ENCODE results near the gene GMDS.

The GMDS gene

GRCh38 chr6:1884313-1884712 is 361.1 kb downstream of the GMDS start:
- DNase-seq, result no peak

- DNase-seq, result no peak
Measured at GRCh38 chr6:1878330-1878729, 367.1 kb downstream of the GMDS start.

- DNase-seq, result peak; percentile 55
Measured at GRCh38 chr6:1873781-1874180, 371.6 kb downstream of the GMDS start.

GRCh38 chr6:1872649-1873131 is 372.7 kb downstream of the GMDS start:
- no peak for DNase-seq

GRCh38 chr6:1871724-1872315 is 373.6 kb downstream of the GMDS start:
- no peak for DNase-seq

GRCh38 chr6:1870932-1871331 is 374.5 kb downstream of the GMDS start:
- DNase-seq, result no peak

- no peak for DNase-seq
Measured at GRCh38 chr6:1870251-1870650, 375.2 kb downstream of the GMDS start.

- DNase-seq, result no peak
Measured at GRCh38 chr6:1869769-1870168, 375.6 kb downstream of the GMDS start.

GRCh38 chr6:1869308-1869707 is 376.1 kb downstream of the GMDS start:
- DNase-seq, result no peak

- DNase-seq, result no peak
Measured at GRCh38 chr6:1868561-1869261, 376.7 kb downstream of the GMDS start.

GRCh38 chr6:1867197-1867596 is 378.2 kb downstream of the GMDS start:
- DNase-seq, result no peak

GRCh38 chr6:1865585-1865984 is 379.8 kb downstream of the GMDS start:
- no peak for DNase-seq

- peak; percentile 15 for DNase-seq
Measured at GRCh38 chr6:1864496-1864895, 380.9 kb downstream of the GMDS start.

GRCh38 chr6:1862411-1862810 is 383.0 kb downstream of the GMDS start:
- no peak for DNase-seq

GRCh38 chr6:1860756-1861348 is 384.6 kb downstream of the GMDS start:
- DNase-seq, result no peak

GRCh38 chr6:1858859-1859258 is 386.5 kb downstream of the GMDS start:
- DNase-seq, result no peak

GRCh38 chr6:1858196-1858595 is 387.2 kb downstream of the GMDS start:
- DNase-seq, result no peak

GRCh38 chr6:1856381-1856780 is 389.0 kb downstream of the GMDS start:
- DNase-seq, result peak; percentile 71

- no peak for DNase-seq
Measured at GRCh38 chr6:1855890-1856289, 389.5 kb downstream of the GMDS start.

GRCh38 chr6:1854296-1854695 is 391.1 kb downstream of the GMDS start:
- no peak for DNase-seq

- DNase-seq, result no peak
Measured at GRCh38 chr6:1853761-1854160, 391.6 kb downstream of the GMDS start.

- no peak for DNase-seq
Measured at GRCh38 chr6:1851681-1852456, 393.5 kb downstream of the GMDS start.

- DNase-seq, result no peak
Measured at GRCh38 chr6:1850840-1851157, 394.6 kb downstream of the GMDS start.
